ENCODE data around the gene TXNDC11.

TXNDC11 gene

DNA sequence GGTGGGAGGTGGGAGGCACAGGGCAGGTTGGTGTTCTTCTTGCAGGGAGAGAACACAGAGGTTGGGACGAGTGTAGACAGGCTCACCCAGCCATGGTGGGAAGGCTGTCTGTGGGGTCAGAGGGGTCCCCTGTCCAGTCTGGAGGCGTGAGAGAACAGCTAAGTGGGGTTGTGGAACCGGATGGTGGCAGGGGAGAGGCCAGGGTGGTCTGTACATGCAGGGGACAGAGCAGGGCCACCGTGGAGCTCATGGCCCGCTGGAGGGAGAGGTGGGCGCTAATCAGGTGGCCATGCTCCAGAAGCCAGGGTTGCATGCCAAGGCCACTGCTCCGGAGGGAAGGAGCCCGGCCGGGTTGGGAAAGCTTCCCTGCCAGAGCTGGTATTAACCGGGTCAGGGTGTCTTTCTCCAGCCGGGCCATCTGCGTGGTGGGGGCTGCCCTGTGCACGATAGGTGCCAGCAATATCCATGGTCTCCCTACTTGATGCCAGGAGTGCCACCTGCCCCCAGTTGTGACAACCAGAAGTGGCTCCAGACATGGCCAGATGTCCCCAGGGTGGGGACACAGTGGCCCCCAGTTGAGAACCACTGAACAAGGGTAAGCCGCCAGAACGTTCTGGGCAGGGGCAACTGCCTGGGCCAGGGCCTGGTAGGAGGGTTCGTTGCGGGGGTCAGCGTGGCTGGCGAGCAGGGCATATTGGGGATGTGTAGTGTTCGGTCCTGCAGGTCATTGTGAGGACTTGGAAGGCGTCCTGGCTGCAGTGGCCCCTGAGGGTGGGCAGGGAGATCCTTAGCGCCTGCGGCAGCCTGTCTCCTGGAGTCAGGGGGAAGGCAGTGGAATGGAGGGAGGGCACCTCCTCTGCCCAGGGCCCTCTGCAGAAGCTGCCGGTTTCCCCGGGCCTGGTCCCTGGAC is 69.3 kb downstream of the TXNDC11 start:
- no peak for DNase-seq

DNA sequence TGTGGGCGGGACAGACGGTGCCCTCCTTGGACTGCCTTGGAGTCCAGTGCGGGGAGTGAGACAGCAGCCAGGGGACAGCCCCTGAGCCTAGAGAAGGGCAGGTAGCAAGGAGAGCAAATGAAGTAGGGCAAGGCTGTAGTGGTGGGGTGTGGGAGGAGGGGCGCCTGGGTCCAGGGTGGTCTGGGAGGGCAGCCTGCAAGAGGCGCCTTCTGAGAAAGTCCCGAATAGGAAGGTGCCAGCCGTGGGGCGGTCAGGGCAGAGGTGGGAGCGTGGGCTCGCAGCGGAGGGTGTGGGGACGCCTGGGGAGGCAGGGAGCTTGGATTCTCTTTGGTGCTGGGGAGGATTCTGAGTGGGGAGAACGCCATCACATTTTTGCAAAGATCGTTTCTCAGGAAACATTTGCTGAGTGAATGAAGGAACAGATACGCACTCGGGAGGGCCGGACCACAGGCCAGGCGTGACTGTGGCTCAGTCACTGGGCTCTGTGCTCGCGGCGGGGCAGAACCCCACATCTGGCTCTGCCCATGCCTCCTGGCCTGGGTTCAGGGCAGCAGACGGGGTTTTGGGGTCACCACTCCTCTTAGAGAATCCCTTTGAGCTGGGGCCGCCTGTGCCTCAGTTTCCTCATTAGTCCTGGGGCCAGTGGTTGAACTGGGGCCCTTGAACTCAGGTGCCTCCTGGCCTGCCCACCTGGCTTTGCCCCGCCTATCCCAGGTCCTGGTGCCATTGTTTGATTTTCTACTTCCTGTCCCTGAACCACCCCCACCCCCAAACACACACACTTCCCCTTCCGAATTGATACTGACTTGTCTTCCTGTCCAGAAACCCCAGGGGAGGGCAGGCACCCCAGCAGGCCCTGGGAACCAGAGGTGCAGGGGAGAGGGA is 70.2 kb downstream of the TXNDC11 start:
- no peak for DNase-seq

DNA sequence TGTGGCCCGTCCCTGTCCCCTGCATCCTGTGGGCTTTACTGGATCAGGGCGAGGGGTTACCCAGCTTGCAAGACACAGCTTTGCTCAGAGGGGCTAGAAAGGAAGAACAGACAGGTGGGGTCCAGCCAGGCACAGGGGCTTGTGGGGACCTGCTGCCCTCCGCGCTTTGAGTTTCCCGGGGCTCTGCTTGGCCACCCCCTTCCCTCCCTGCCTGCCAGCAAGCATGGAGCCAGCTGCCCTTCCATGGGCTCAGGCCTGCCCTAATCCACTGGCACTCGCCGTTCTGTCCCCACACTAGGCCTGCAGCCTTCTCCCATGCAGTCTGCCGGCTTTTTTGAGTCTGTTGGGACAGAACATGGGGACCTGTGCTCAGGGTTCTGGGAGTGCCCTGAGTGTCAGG is 71.0 kb downstream of the TXNDC11 start:
- no peak for DNase-seq

DNA sequence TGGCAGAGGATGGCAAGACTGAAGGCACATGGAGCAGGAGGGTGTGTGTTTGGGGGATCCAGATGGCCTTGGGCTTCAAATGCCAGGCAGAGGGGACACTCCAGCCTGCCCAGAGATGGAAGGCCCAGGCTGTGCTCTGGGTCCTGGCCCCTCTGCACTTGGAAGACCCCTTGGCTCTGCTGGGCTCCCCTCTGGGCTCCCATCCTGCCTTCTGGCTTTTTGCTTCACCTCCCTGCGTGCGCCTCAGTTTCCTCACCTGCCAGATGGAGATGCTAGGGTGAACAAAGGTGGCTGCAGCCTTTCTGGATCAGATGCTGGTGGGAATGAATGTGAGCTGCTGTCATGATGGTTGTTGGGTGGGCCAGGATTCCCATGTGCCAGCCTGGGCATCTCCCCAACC is 71.4 kb downstream of the TXNDC11 start:
- DNase-seq: no peak

DNA sequence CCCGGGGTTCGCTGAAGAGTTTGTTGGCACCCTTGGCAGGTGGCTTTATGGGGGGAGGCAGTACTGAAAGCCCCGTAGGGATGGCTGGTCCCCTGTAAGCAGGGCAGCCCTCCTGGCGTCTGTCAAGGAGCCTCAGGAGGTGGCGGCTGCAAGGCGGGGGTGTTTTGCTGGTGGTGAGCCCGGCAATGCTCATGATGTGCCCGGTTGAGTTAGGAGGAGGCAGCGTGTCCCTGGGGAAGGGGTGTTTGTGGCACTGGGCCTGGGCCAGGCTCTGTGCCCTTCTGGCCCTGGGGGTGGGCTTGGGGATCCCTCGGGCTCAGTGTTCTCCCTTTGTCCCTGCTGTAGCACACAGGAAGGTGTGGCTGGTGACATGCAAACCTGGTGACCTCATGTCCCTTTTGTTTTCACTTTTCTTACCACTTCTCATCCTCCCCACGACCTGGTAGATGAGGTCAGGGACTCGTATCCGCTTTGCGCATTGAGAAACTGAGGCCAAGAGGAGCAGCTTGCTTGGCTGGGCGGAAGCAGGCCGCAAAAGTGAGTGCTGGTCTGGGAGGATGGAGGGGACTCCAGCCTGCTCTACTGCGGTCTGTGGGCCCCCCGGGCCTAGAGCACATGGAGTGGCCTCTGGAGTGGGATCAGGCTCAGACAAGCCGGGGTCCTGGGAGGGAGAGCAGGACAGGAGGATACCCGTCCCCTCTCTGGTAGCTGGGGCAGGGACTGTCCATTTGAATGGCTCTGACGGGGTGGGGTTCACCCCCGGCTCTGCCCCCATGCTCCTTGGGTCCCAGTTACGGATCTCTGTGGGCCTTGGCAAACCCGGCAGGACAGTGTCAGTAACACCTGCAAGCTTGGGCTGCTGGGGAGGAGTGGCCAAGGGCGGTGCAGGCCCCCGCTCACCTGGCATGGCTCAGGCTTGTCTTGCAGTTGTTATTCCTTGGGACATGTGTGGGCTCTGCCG is 72.2 kb downstream of the TXNDC11 start:
- DNase-seq: no peak

DNA sequence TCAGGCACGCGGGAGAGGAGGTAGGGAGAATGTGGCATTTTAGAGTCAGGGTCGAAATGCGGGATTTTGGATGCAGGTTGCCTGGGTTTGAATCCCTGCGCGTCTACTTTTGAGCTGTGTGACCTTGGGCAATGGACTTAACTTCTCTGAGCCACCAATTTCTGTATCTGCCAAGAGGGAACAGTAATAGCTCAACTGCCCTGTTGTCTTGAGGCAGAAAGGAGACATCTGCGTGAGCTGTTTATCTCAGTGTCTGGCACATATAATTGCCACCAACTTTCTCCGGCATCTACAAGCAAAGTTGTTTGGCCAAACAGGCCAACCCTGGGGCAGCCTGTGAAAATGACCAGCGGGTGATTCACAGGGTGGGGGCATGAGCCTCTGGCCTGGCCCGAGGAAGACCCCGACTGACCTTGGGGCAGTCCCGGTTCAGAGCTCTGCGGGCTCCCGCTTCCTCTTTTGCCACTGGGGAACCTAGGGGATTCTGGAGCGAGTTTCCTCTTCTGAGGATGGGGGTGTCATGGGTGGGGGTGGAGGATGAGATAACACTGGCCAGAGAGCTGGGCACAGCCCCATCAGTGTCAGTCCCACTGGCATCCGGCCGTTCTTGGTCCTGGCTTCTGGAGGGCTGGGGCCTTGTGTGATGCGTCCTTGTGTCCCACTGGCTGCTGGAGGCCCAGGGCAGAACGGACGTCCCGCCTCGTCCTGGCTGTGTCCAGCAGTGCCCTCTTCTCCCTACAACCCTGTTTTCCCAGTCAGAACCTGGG is 73.1 kb downstream of the TXNDC11 start:
- no peak for DNase-seq

DNA sequence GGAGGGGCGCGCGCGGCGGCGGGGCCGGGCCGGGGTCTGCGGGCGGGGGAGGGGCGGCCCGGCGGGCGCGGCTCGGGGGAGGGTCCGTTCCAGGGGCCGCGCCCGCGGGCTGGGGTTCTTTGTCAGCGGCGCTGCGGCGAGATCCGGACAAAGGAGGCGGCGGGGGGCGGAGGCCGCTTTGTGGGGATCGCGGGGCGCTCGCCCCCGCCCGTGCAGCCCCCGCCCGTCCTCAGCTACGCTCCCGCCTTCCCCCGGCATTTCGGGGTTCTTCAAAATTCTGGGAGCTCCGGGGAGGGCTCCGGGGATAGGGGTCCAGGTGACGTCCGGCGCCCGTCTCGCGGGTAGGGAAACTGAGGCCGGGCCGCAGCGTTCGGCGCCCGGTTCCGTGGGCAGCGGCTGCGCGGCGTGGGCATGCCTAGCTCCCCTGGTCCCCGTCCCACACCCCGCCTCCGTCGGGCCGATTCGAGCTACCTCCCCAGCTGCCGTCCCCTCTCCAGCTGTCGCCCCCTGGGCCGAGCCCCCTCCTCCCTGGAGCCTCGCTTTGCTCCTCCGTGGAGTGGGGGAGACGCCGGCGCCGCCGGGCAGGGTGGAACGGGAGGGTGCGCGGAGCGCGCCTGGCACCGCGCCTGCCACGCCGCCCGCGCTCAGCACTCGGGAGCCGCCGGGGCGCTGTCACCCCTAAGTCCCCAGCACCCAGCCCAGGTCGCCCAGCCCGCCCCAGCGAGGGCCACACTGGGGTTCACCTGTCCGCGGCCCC is 73.9 kb downstream of the TXNDC11 start:
- no peak for DNase-seq

DNA sequence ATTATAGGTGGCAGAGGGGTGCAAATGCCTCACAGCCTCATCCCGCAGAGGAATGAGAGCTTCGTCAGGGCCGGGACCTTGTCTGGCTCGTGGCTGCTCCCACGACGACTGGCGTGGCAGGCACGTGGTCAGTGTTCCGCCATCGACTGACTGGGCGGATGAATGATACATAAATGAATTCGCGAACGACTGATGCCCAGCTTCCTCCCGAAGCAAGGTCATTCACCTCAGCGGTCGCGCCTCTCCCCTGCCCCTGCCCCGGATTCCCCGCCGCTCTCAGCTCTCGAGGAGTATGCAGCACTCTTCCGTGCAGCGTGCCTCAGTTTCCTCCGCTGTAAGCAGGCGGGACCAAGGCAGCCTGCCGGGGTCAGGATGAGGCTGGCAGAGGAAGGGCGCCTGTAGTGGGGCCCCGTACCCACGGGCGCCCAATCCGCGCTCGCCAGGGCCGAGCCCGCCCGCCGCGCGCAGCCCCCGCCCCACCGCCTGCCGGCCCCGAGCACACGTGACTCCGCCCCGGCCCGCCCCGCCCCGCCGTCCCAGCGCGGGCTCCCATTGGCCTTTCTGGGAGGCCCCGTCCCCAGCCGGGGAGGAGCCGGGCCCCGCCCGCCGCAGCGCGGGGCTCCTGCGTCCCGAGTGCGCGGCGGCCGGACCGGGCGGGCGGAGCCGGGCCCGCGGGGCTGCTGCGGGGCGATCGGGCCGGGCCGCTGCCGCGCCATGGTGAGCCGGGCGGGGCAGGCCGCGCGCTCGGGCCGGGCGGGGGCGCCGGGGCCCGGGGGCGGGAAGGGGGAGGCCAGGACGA is 74.6 kb downstream of the TXNDC11 start, which contains the start of gene SNN:
SNN (plus strand) TSS at position 632 of the 799 bp plus-strand sequence. CDS start 7,605 bp downstream, outside the sequence.
- DNase-seq: peak; percentile 40

DNA sequence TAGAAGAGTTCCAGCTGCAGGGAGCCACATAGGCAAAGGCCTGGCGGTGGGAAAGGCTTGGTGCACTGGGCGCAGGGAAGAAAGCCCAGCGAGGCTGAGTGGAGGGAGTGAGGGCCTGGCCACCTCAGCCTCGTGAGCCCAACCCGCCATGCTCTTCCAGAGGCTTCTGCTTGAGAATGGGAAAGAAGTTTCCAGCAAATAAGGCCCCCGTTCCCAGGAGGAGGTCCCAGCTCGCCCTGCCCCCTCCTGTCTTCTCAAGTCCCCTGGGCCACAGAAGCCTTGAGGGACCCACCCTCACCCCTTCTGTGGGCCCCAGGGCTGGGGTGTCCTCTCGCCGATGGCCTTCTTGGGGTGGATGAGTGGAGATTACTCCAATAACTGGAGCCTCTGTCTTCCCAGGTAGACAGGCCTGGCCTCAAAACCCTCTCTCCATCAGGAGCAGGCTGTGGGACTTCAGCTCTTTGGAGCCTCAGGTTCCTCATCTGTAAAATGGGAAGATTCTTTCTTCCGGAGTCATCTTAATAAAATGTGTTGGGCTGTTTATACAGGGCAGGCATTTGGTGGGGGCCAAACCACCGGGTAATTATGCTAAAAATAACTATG is 75.3 kb downstream of the TXNDC11 start:
- no peak for DNase-seq

DNA sequence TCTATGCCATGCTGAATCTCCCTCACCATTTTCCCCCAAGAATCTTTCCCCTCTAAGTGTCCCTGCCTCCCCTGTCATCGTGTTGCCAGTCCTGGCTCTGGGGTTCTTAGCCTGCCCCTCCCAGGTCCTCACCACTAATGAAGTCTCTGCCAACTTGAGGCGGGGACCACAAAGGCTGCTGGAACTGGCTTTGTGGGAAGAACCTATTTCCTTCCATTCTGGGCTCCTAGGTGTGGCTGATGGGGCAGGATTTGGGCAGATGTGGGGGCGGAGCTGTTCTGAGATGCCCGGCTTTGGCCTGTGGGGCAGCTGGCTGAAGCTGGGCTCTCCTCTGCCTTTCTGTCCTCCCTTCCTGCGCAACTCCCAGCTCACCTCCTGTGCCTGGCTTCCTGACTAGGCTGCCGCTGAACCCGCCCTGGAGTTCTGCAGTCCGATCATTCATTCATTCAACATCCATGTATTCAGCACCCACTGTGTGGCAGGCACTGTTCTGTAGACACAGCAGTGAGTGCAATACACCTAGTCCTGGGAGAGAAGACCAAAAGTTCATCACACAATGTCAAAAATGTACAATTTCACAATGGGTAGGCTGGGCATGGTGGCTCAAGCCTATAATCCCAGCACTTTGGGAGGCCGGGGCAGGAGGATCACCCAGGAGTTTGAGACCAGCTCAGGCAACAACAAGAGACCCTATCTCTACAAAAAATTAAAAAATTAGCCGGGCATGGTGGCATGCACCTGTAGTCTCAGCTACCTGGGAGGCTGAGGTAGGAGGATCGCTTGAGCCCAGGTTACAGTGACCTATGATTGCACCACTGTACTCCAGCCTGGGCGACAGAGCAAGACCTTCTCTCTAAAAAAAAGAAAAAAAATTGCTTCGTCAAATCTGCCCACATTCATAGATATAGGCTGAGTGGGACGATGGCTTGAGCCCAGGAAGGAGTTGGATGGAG is 76.3 kb downstream of the TXNDC11 start:
- no peak for DNase-seq

DNA sequence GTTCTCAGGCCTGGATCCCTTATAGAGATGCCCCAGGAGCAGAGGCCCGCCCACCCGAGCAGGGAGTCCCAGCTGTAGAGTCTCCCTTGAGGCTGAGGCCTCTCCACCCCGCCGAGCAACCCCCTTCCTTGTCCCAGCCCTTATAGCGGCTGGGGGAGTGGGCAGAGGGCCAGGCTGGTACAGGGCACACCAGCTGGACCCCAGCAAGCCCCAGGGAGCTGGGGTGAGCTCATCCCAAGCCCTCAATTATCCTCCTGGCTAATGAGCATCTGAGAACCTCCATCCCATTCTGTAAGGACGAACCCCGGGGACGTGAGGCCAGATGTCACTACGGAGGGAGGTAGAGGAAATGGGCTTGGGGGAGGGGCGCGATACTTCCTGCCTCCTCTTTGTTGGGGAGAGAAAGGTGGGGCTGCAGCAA is 77.6 kb downstream of the TXNDC11 start:
- DNase-seq: no peak

DNA sequence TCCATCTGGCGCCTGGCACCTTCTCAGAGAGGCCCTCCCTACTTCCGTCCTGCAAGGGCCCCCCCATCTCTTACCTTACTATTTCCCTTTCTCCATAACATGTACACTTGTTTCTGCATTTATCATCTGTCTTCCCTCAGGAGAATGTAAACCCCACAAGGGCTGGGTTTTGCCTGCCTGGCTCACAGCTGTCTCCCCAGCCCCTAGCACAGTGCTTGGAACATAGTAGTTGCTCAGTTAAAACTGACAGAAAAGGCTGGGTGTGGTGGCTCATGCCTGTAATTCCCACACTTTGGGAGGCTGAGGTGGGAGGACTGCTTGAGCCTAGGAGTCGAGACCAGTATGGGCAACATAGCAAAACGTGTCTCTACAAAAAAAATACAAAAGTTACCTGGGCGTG is 80.1 kb downstream of the TXNDC11 start:
- DNase-seq: no peak

DNA sequence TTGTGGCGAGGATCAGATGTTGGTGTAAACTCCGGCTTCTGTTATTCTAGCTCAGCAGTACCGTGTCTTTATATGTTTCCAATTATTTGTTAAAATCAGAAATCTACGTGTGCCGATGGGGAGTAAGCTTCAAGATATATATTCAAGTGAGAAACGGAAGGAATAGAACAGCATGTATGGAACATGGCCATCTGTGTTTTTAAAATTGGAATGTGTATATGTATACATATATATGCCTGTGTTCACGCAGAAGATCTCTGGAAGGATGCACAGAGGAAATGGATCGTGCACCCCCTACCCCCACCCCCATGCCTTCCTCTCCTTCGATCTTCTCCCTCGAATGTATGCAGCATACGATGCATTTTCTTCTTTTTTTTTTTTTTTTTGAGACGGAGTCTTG is 82.1 kb downstream of the TXNDC11 start:
- no peak for DNase-seq

DNA sequence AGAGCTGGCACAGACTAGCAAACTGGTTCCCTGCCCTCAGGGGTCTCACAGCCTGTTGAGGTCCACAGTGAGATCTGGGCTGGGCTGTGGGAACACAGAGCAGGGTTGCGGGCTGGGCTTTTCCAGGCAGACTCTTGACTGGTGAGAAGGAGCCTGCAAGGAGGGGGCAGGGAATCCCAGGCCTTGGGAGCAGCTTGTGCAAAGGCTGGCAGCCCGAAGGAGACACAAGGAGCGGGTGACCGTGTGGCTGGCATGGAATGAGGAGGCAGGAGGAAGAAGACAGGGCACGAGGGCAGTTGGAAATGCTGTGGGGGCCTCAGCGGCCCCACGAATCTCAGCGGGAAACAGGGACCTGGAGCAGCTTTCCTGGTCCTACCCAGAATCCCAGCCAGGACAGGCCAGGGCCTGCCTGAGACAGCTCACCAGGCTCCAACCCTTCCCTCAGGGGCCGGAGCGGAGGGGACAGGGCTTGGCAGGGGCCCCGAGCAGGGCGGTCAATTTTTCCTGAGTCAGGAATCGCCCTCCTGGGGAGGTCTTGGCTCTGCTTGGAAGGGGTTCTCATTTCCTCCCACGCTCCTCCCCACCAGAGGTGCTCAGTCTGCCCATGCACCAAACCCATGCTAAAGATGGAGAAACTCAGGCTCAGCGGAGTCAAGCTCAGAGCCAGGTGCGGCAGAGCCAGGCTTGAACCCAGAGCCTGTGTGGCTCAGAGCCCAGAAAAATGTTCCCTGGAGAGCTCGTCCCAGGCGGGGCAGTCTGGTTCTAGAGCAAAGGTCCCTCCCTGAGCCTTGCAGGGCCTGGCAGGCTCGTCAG is 83.6 kb downstream of the TXNDC11 start:
- DNase-seq: no peak

DNA sequence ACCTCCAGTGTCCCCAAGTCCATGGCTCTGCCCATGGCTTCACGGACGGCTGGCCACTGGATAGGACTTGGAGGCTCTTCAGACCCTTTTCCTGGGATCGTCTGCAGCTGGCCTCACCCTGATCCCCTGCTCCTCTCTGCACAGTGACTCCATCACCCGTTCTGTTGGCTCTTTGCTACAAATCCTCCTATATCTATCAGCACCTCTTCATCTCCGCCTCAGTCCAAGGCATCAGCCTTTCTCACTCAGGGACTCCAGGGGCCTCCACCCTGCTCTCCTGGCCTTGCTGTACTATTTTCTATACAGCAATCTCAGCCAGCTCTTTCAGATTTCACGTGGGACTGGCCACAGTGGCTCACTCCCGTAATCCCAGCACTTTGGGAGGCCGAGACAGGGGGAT is 85.1 kb downstream of the TXNDC11 start:
- no peak for DNase-seq

DNA sequence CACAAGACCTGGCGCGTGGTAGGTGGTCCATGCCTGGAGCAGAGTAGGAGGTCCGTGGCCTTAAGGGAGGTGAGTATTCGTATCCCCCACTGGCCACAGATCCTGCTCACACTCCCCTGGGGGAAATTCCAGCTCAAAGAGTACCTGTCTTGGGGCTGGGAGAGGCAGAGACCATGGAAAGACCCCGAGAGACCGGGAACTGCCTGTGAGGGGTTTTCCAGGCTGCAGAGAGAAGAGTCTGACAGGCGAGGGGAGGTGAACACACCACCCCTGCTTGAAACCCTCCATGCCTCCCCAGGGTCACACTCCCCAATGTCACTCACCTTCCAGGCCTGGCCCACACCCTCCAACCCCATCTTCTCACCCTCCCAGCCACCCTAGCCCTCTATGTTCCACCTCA is 87.0 kb downstream of the TXNDC11 start:
- DNase-seq: no peak

DNA sequence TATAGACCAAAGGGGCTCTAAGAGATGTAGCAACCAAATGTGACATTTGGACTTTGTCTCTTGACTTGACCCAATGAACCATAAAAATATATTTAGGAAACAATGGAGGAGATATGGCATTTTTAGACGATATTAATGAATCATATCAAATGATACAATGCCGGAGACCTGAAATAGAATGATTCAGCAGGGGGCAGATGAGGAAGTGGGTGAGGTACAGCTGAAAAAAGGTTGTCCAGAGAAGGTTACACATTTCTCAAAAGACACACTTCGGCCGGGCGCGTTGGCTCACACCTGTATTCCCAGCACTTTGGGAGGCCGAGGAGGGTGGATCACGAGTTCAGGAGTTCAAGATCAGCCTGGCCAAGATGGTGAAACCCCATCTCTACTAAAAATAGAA is 90.9 kb downstream of the TXNDC11 start:
- DNase-seq: no peak
